ENCODE results near the gene SLX4IP. TPM values are rescaled to one million over a fixed set of nuclear protein-coding genes. Genes with fewer than 3 reads are reported as not detected.

The SLX4IP gene
- polyA plus RNA-seq, 1 experiment = 2.8 TPM

GRCh38 chr20:10572853-10573252 is 137.7 kb downstream of the SLX4IP start:
- Histone ChIP-seq H3K27ac (ENCODE audit: low read depth, low read length) (no peak overlapping the region), H3K27me3 (ENCODE audit: control insufficient read depth, insufficient read depth, low read length) (no peaks in the 10 kb centered on the region), H3K9me3 (ENCODE audit: control insufficient read depth, insufficient read depth, low read length) (no peaks in the 10 kb centered on the region), H3K4me3 (ENCODE audit: low read depth, low read length) (no peak overlapping the region)
- TF ChIP-seq CTCF (IDR thresholded peaks at IDR 0.05; ENCODE audit: low read depth, low read length) = no peak
- DNase-seq (ENCODE audit: low read depth, low spot score) = no peak
- ChIA-PET CTCF (interaction anchor here (1.4 kb wide), 1 partner anchor 11 kb away, joined by 3 read pairs; no protein-coding TSS in a partner anchor), POLR2A (no interaction called here)

GRCh38 chr20:10573273-10573950 is 138.3 kb downstream of the SLX4IP start:
- ChIA-PET CTCF (interaction anchor here (1.4 kb wide), 1 partner anchor 11 kb away, joined by 3 read pairs; no protein-coding TSS in a partner anchor), POLR2A (no interaction called here)
- Histone ChIP-seq H3K27ac (ENCODE audit: low read depth, low read length) (no peak overlapping the region), H3K4me3 (ENCODE audit: low read depth, low read length) (no peak overlapping the region), H3K27me3 (ENCODE audit: control insufficient read depth, insufficient read depth, low read length) (no peaks in the 10 kb centered on the region), H3K9me3 (ENCODE audit: control insufficient read depth, insufficient read depth, low read length) (no peaks in the 10 kb centered on the region)
- DNase-seq (ENCODE audit: low read depth, low spot score) = no peak
- TF ChIP-seq CTCF (IDR thresholded peaks at IDR 0.05; ENCODE audit: low read depth, low read length) = no peak

GRCh38 chr20:10573951-10574339 is 138.8 kb downstream of the SLX4IP start:
- no peaks in the 10 kb centered on the region for H3K9me3 ChIP-seq (ENCODE audit: control insufficient read depth, insufficient read depth, low read length)
- no peak for DNase-seq (ENCODE audit: low read depth, low spot score)
- no peak for TF ChIP-seq CTCF (IDR thresholded peaks at IDR 0.05; ENCODE audit: low read depth, low read length)
- H3K27me3 ChIP-seq (ENCODE audit: control insufficient read depth, insufficient read depth, low read length) = no peaks in the 10 kb centered on the region
- CTCF ChIA-PET = no interaction called here
- POLR2A ChIA-PET = no interaction called here
- H3K4me3 ChIP-seq (ENCODE audit: low read depth, low read length) = no peak overlapping the region
- H3K27ac ChIP-seq (ENCODE audit: low read depth, low read length) = no peak overlapping the region

GRCh38 chr20:10576411-10577090 is 141.4 kb downstream of the SLX4IP start:
- ChIA-PET POLR2A (interaction anchor here (0.6 kb wide), 1 partner anchor 18 kb away, joined by 4 read pairs; no protein-coding TSS in a partner anchor), CTCF (interaction anchor here (0.6 to 1.5 kb wide), 5 partner anchors 9 to 156 kb away, joined by 3 to 5 read pairs (median 3); no protein-coding TSS in a partner anchor)
- DNase-seq (ENCODE audit: low read depth, low spot score) = no peak
- no peaks in the 10 kb centered on the region for H3K9me3 ChIP-seq (ENCODE audit: control insufficient read depth, insufficient read depth, low read length)
- no peak for TF ChIP-seq CTCF (IDR thresholded peaks at IDR 0.05; ENCODE audit: low read depth, low read length)
- no peaks in the 10 kb centered on the region for H3K27me3 ChIP-seq (ENCODE audit: control insufficient read depth, insufficient read depth, low read length)
- no peak overlapping the region for H3K27ac ChIP-seq (ENCODE audit: low read depth, low read length)
- no peak overlapping the region for H3K4me3 ChIP-seq (ENCODE audit: low read depth, low read length)

- Histone ChIP-seq H3K9me3 (ENCODE audit: control insufficient read depth, insufficient read depth, low read length) (no peaks in the 10 kb centered on the region), H3K27ac (ENCODE audit: low read depth, low read length) (no peak overlapping the region), H3K27me3 (ENCODE audit: control insufficient read depth, insufficient read depth, low read length) (no peaks in the 10 kb centered on the region), H3K4me3 (ENCODE audit: low read depth, low read length) (no peak overlapping the region)
- no peak for TF ChIP-seq CTCF (IDR thresholded peaks at IDR 0.05; ENCODE audit: low read depth, low read length)
- CTCF ChIA-PET = interaction anchor here (1.0 to 1.5 kb wide), 3 partner anchors 8 to 93 kb away, joined by 3 to 5 read pairs (median 3); no protein-coding TSS in a partner anchor
- no peak for DNase-seq (ENCODE audit: low read depth, low spot score)
- POLR2A ChIA-PET = no interaction called here
Observed at GRCh38 chr20:10577648-10578047, 142.5 kb downstream of the SLX4IP start.
